Epithelial cell of proximal tubule (primary cell): ENCODE data around the gene SOBP. TPM values are rescaled to one million over a fixed set of nuclear protein-coding genes. Genes with fewer than 3 reads are reported as not detected.

ENCODE experiments used
- DNase-seq: peaks from one replicate; pipeline ENCODE4 v3.0.0-alpha.2; 2011; ENCODE audit warnings: low read depth
- H3K4me3 ChIP-seq: 2 replicates; pipeline ENCODE4 v1.5.1; 2011; ENCODE audit warnings: low read depth, mild to moderate bottlenecking, low read length
- total RNA-seq: library from RNA; depleted of rRNA; stranded (reverse); fragments of >200 nt; gene quantifications from 2 replicates; pipeline ENCODE4 v1.2.3, GENCODE V29; 2015
- TF ChIP-seq, protein P1 (sequence below): conservative IDR thresholded peaks from 2 replicates; pipeline ENCODE4 v1.5.1; 2012; ENCODE audit warnings: low read depth, mild to moderate bottlenecking, low read length

SOBP gene
- total RNA-seq, 1 donor from 2014 or later: 2.5 TPM

- TF ChIP-seq, protein P1, sequence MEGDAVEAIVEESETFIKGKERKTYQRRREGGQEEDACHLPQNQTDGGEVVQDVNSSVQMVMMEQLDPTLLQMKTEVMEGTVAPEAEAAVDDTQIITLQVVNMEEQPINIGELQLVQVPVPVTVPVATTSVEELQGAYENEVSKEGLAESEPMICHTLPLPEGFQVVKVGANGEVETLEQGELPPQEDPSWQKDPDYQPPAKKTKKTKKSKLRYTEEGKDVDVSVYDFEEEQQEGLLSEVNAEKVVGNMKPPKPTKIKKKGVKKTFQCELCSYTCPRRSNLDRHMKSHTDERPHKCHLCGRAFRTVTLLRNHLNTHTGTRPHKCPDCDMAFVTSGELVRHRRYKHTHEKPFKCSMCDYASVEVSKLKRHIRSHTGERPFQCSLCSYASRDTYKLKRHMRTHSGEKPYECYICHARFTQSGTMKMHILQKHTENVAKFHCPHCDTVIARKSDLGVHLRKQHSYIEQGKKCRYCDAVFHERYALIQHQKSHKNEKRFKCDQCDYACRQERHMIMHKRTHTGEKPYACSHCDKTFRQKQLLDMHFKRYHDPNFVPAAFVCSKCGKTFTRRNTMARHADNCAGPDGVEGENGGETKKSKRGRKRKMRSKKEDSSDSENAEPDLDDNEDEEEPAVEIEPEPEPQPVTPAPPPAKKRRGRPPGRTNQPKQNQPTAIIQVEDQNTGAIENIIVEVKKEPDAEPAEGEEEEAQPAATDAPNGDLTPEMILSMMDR: no peak
- no peak for DNase-seq
Measured at GRCh38 chr6:107488875-107489635, 862 bp upstream of the SOBP start.

DNA sequence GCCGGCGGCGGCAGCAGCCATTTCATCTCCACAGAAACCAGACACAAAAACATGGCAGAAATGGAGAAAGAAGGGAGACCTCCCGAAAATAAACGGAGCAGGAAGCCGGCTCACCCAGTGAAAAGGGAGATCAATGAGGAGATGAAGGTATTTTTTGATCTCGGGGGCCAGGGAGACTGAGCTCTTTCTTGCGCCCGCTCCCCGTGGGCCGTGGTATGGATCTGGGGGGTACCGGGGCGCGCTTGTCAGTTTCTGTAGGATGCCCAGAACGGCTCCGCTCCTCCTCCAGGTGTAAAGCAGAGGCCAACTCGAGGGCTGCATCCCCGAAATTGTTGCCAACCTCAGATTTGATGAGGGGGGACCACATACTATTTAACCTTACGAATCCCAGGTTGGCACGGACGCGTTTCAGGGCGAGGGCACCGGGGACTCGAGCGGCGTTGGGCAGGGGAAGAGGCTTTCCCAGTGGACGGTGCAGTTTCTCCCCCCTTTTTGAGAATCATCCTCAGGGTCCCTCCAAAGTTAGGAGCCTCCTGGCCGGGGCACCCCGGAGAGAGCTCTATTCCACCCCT lies 735 bp downstream of the SOBP start:
- peak overlapping the region; percentile 78 for H3K4me3 ChIP-seq
- no peak for DNase-seq
- TF ChIP-seq, protein P1: no peak

More at GRCh38 chr6:107488875-107489635, 862 bp upstream of the SOBP start:
- H3K4me3 ChIP-seq: peak overlapping the region; percentile 78

- TF ChIP-seq, protein P1: no peak
- no peak for DNase-seq
Measured at GRCh38 chr6:107491138-107491609, 1.3 kb downstream of the SOBP start.

GRCh38 chr6:107491760-107492660 lies 2.1 kb downstream of the SOBP start:
- TF ChIP-seq, protein P1: no peak
- peak overlapping the region; percentile 78 for H3K4me3 ChIP-seq
- DNase-seq: no peak

More at GRCh38 chr6:107491138-107491609, 1.3 kb downstream of the SOBP start:
- H3K4me3 ChIP-seq: peak overlapping the region; percentile 78

GRCh38 chr6:107493158-107494057 lies 3.5 kb downstream of the SOBP start:
- peak overlapping the region; percentile 32 for H3K4me3 ChIP-seq
- TF ChIP-seq, protein P1: no peak

GRCh38 chr6:107495196-107495643 lies 5.3 kb downstream of the SOBP start:
- no peak for DNase-seq
- peak overlapping the region; percentile 28 for H3K4me3 ChIP-seq
- TF ChIP-seq, protein P1: no peak

More at GRCh38 chr6:107493158-107494057, 3.5 kb downstream of the SOBP start:
- DNase-seq: no peak
